Activated naive CD8-positive, alpha-beta T cell (primary cell): ENCODE results near the gene CXCR6.
A peak's percentile ranks its signal among the peaks of the same experiment; 100 is the strongest.

ENCODE experiments used
- H3K27ac Mint-ChIP-seq: one replicate; pipeline ENCODE4 v1.8.0; 2021; ENCODE audit warnings: mixed read lengths
- H3K27me3 Mint-ChIP-seq: one replicate; pipeline ENCODE4 v1.8.0; 2021; ENCODE audit warnings: mixed read lengths
- H3K36me3 Mint-ChIP-seq: one replicate; pipeline ENCODE4 v1.8.0; 2021; ENCODE audit warnings: mixed read lengths
- H3K4me1 Mint-ChIP-seq: one replicate; pipeline ENCODE4 v1.8.0; 2021; ENCODE audit warnings: low read depth, mixed read lengths
- H3K4me3 Mint-ChIP-seq: one replicate; pipeline ENCODE4 v1.8.0; 2021; ENCODE audit warnings: mild to moderate bottlenecking, mixed read lengths
- H3K9me3 Mint-ChIP-seq: one replicate; pipeline ENCODE4 v1.8.0; 2021; ENCODE audit warnings: low read depth, mixed read lengths

The CXCR6 gene

DNA sequence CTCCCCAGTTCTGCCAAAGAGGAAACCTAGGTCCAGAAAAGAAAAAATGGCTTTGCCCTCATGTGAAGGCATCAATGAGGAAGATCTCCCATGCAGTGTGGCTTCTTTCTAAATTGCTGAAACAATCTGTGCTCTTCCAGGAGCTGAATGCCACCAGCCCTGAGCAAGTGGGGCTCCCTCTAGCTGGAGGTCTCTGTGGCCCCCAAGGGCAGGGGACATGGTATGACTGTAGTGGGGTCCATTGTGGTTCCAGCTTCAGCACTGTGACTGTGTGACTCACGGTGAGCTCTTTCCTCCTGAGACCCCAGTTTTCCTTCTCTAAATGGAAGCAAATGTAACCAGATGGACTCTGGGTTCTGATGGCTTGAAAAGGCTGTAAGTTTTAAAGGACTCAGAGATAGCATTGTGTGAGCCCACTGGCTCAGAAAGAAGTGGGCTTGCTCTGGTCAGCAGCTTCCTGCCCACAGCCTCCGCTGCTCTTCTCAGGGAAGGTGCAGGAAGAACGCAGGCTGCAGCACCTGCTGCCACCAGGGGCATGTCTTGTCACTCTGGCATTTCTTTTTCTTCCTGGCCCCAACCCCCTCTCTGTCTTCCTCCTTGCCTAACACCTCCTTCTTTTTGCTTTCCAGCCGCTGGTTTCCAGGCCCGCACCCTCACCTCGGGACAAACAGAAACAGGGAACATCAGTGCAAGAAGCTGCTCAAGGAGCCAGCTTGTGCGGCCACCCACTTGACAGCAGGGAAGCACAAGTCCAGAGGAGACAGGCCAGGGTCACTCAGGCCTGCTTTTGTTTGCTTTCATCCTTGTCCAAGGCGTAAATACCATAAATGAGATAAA is 5.8 kb upstream of the CXCR6 start:
- H3K27me3 Mint-ChIP-seq = no peaks in the 10 kb centered on the region
- H3K27ac Mint-ChIP-seq = no peak overlapping the region
- peaks cover 22% of the 10 kb centered on the region for H3K36me3 Mint-ChIP-seq
- H3K9me3 Mint-ChIP-seq = no peaks in the 10 kb centered on the region
- peaks cover 18% of the 10 kb centered on the region for H3K4me1 Mint-ChIP-seq
- no peak overlapping the region for H3K4me3 Mint-ChIP-seq

DNA sequence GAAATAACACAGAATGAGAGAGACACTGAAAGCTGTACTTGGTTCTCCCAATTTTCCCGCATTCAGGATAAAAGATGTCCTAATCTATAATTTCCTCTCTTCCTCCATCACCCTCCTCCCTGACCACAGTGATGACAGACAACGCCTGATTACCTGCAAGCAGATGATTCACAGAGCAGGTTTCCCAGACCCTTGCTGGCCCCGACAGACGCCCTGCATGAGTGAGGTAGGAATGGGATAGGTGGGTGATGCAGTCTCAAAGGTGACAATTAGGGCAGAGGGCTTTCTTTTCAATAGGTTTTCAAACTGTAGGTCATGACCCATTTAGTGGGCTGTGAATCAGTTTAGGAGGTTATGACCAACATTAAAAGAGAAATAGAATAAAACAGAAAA is 5.2 kb upstream of the CXCR6 start:
- H3K9me3 Mint-ChIP-seq = no peaks in the 10 kb centered on the region
- peaks cover 24% of the 10 kb centered on the region for H3K4me1 Mint-ChIP-seq
- no peak overlapping the region for H3K4me3 Mint-ChIP-seq
- H3K27ac Mint-ChIP-seq = no peak overlapping the region
- H3K36me3 Mint-ChIP-seq = peaks cover 22% of the 10 kb centered on the region
- H3K27me3 Mint-ChIP-seq = no peaks in the 10 kb centered on the region

- Mint-ChIP-seq H3K36me3 (peaks cover 21% of the 10 kb centered on the region), H3K4me3 (no peak overlapping the region), H3K4me1 (peaks cover 33% of the 10 kb centered on the region), H3K27me3 (no peaks in the 10 kb centered on the region), H3K27ac (peak overlapping the region; percentile 16), H3K9me3 (no peaks in the 10 kb centered on the region)
Observed at GRCh38 chr3:45938864-45939263, 4.4 kb upstream of the CXCR6 start.

- Mint-ChIP-seq H3K27ac (no peak overlapping the region), H3K9me3 (no peaks in the 10 kb centered on the region), H3K4me1 (peaks cover 34% of the 10 kb centered on the region), H3K27me3 (no peaks in the 10 kb centered on the region), H3K36me3 (peaks cover 18% of the 10 kb centered on the region), H3K4me3 (no peak overlapping the region)
Observed at GRCh38 chr3:45939341-45939771, 3.9 kb upstream of the CXCR6 start.

- H3K4me1 Mint-ChIP-seq = peaks cover 39% of the 10 kb centered on the region
- H3K36me3 Mint-ChIP-seq = peaks cover 19% of the 10 kb centered on the region
- no peaks in the 10 kb centered on the region for H3K9me3 Mint-ChIP-seq
- no peak overlapping the region for H3K4me3 Mint-ChIP-seq
- no peaks in the 10 kb centered on the region for H3K27me3 Mint-ChIP-seq
- peak overlapping the region; percentile 30 for H3K27ac Mint-ChIP-seq
Observed at GRCh38 chr3:45940004-45940780, 3.1 kb upstream of the CXCR6 start.

- Mint-ChIP-seq H3K9me3 (no peaks in the 10 kb centered on the region), H3K4me1 (peaks cover 40% of the 10 kb centered on the region), H3K4me3 (no peak overlapping the region), H3K27ac (peak overlapping the region; percentile 30), H3K27me3 (no peaks in the 10 kb centered on the region), H3K36me3 (peaks cover 15% of the 10 kb centered on the region)
Observed at GRCh38 chr3:45940781-45941365, 2.4 kb upstream of the CXCR6 start.

GRCh38 chr3:45942051-45942825 is 1.0 kb upstream of the CXCR6 start:
- Mint-ChIP-seq H3K4me3 (no peak overlapping the region), H3K27me3 (no peaks in the 10 kb centered on the region), H3K4me1 (peaks cover 47% of the 10 kb centered on the region), H3K36me3 (peaks cover 26% of the 10 kb centered on the region), H3K27ac (no peak overlapping the region), H3K9me3 (no peaks in the 10 kb centered on the region)

DNA sequence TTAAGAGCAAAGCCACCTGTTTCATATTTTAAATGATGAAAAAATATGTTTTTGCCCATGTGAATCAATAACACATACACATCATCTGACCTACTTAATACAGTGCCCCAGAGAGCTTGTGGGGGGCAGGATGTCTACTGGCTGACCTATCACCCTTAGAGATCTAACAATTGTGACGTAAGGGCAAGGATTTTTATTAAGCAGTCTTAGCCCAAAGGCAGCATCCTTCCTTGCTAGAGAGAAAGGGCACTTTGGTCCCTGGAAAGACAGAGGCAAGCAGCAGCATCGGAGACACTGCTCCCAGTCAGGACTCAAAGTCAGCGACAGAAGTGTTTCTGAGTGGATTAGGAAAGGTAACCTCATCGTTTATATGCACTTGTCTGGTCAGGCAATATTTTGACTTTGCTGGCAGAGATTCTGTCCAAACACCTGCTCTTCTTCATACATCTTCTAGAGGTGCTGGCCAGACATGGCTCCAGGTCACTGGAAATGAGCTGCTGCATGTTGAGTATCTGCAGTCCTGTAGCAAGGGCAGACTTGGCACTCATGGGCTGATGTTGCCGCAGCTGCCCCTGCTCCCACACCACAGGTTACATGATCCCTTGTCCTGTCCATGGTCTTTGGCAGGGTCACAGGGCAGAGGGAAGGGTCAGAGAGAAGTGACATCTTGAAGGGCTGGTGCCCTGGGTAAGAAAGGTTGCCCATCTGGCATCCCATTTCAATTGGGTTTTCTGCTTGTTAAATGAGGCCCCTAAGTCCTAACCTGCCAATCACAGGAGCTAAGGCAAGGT is 1.8 kb downstream of the CXCR6 start:
- no peaks in the 10 kb centered on the region for H3K9me3 Mint-ChIP-seq
- no peak overlapping the region for H3K27ac Mint-ChIP-seq
- peaks cover 37% of the 10 kb centered on the region for H3K36me3 Mint-ChIP-seq
- H3K27me3 Mint-ChIP-seq = no peaks in the 10 kb centered on the region
- H3K4me1 Mint-ChIP-seq = peaks cover 53% of the 10 kb centered on the region
- H3K4me3 Mint-ChIP-seq = no peak overlapping the region

- Mint-ChIP-seq H3K4me1 (peaks cover 65% of the 10 kb centered on the region), H3K27ac (no peak overlapping the region), H3K36me3 (peaks cover 36% of the 10 kb centered on the region), H3K27me3 (no peaks in the 10 kb centered on the region), H3K9me3 (no peaks in the 10 kb centered on the region), H3K4me3 (no peak overlapping the region)
Observed at GRCh38 chr3:45946307-45946706, 3.0 kb downstream of the CXCR6 start.

GRCh38 chr3:45946875-45947274 is 3.6 kb downstream of the CXCR6 start:
- Mint-ChIP-seq H3K27ac (no peak overlapping the region), H3K4me1 (peaks cover 69% of the 10 kb centered on the region), H3K27me3 (no peaks in the 10 kb centered on the region), H3K36me3 (peaks cover 36% of the 10 kb centered on the region), H3K9me3 (no peaks in the 10 kb centered on the region), H3K4me3 (no peak overlapping the region)

GRCh38 chr3:45947361-45947760 is 4.1 kb downstream of the CXCR6 start:
- Mint-ChIP-seq H3K27ac (no peak overlapping the region), H3K4me3 (no peak overlapping the region), H3K4me1 (peaks cover 67% of the 10 kb centered on the region), H3K36me3 (peaks cover 36% of the 10 kb centered on the region), H3K27me3 (no peaks in the 10 kb centered on the region), H3K9me3 (no peaks in the 10 kb centered on the region)

DNA sequence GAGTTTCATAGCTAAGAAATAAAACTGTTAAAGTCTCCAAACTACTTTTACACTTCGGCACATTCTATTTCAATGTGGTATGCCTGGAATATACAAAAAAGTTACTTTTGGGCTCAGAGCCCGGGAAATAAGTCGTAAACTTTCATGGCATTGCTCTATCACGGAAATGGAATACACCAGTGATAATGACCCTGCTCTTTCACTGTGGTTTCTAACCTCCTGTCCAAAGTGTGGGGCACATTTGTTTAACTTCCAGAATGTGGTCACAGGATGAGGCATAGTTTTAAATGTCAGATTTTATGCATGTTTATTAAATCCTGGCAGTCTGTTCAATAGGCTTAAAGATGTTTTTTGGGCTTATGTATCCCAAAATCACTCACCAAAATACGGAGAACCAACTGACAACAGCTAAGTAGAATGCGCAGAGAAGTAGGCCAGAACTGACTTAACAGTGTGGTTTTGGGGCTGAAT is 5.1 kb downstream of the CXCR6 start:
- peaks cover 42% of the 10 kb centered on the region for H3K36me3 Mint-ChIP-seq
- H3K9me3 Mint-ChIP-seq = no peaks in the 10 kb centered on the region
- no peak overlapping the region for H3K27ac Mint-ChIP-seq
- H3K4me1 Mint-ChIP-seq = peaks cover 60% of the 10 kb centered on the region
- H3K27me3 Mint-ChIP-seq = no peaks in the 10 kb centered on the region
- no peak overlapping the region for H3K4me3 Mint-ChIP-seq

DNA sequence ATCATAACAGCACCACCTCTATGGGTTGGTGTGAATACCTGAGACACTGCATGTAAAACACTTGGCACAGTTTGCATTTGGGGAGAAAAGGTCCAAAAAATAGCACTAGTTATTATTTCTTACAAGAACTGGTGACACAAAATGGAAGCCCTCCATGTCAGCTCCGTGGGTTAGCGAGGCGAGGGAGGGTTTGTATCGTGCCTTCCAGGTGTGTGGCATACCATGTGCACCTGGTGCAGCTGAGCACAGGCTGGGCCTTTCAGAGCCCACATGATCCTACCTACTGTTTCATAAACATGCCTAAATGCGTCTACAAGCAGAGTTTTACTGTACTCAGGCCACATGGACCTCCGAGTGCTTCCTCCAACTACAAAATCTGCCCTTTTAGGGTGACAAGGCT is 5.6 kb downstream of the CXCR6 start:
- no peaks in the 10 kb centered on the region for H3K9me3 Mint-ChIP-seq
- peaks cover 45% of the 10 kb centered on the region for H3K36me3 Mint-ChIP-seq
- H3K4me3 Mint-ChIP-seq = no peak overlapping the region
- H3K4me1 Mint-ChIP-seq = peaks cover 54% of the 10 kb centered on the region
- no peaks in the 10 kb centered on the region for H3K27me3 Mint-ChIP-seq
- H3K27ac Mint-ChIP-seq = no peak overlapping the region

DNA sequence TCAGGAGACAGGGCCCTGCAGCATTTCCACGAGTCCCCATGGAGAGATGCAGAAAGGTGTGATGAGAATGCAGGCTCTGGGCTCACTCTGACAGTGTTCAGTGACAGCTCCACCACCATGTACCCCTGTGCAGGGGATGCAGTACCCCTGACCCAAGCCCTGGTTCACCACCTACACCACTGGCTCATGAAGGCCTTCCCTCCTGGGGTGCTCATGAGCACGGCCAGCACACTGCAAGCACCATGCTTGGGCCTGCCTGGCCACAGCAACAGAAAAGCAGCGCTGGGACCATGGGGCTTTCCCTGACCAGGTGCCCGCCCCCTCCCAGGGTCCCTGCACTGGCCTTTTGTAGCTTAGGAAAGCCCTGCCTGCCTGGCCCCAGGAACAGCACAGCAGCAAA is 6.2 kb downstream of the CXCR6 start:
- no peak overlapping the region for H3K4me3 Mint-ChIP-seq
- H3K27ac Mint-ChIP-seq = no peak overlapping the region
- H3K36me3 Mint-ChIP-seq = peaks cover 49% of the 10 kb centered on the region
- no peaks in the 10 kb centered on the region for H3K27me3 Mint-ChIP-seq
- no peaks in the 10 kb centered on the region for H3K9me3 Mint-ChIP-seq
- peaks cover 55% of the 10 kb centered on the region for H3K4me1 Mint-ChIP-seq
